Measurements from ENCODE around the gene SS18L1. TPM values are rescaled to one million over a fixed set of nuclear protein-coding genes. Genes with fewer than 3 reads are reported as not detected.

Gene SS18L1
- total RNA-seq, 1 donor = 8.9 TPM

- H3K4me3 ChIP-seq (ENCODE audit: low read depth, low read length) = no peak overlapping the region
- no peak for TF ChIP-seq CTCF (IDR thresholded peaks at IDR 0.05; ENCODE audit: insufficient read depth, low read length)
- no peak for DNase-seq (ENCODE audit: low read depth)
Measured at GRCh38 chr20:62203378-62204030, 59.9 kb downstream of the SS18L1 start.

- no peak overlapping the region for H3K4me3 ChIP-seq (ENCODE audit: low read depth, low read length)
- no peak for DNase-seq (ENCODE audit: low read depth)
- TF ChIP-seq CTCF (IDR thresholded peaks at IDR 0.05; ENCODE audit: insufficient read depth, low read length) = no peak
Measured at GRCh38 chr20:62205618-62206387, 62.2 kb downstream of the SS18L1 start.

GRCh38 chr20:62206388-62206775 is 62.8 kb downstream of the SS18L1 start:
- no peak for TF ChIP-seq CTCF (IDR thresholded peaks at IDR 0.05; ENCODE audit: insufficient read depth, low read length)
- DNase-seq (ENCODE audit: low read depth) = no peak
- no peak overlapping the region for H3K4me3 ChIP-seq (ENCODE audit: low read depth, low read length)

- no peak for TF ChIP-seq CTCF (IDR thresholded peaks at IDR 0.05; ENCODE audit: insufficient read depth, low read length)
- no peak for DNase-seq (ENCODE audit: low read depth)
- H3K4me3 ChIP-seq (ENCODE audit: low read depth, low read length) = no peak overlapping the region
Measured at GRCh38 chr20:62208061-62208794, 64.7 kb downstream of the SS18L1 start.

GRCh38 chr20:62208795-62209755 is 65.5 kb downstream of the SS18L1 start:
- no peak overlapping the region for H3K4me3 ChIP-seq (ENCODE audit: low read depth, low read length)
- TF ChIP-seq CTCF (IDR thresholded peaks at IDR 0.05; ENCODE audit: insufficient read depth, low read length) = no peak
- no peak for DNase-seq (ENCODE audit: low read depth)

All from fibroblast of the aortic adventitia (primary cell).